CD4-positive, alpha-beta T cell treated with Interleukin-10 for 1 hour (primary cell): Measurements from ENCODE around the gene FARS2.

ENCODE experiments used
- DNase-seq: peaks from one replicate; pipeline ENCODE4 v3.0.0-alpha.2; 2020

FARS2 gene

DNA sequence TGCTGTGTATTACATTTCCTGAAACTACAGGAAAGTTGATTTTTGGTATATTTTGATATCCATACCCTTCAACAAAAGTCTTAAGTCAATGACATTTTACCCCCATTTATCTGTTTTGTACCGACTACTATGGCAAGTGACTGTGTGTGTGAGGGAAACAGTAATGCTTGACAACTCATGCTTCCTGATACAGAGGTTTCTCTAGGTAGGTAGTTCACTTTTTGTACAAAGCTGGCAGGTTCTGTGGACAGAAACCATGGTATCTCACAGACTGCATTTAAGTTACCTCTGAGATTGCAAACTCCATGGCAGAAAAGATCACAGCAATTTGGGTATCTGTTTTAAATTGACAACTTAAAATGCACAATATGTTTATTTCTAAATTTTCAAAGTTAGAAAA lies 28.8 kb downstream of the FARS2 start:
- no peak for DNase-seq

DNA sequence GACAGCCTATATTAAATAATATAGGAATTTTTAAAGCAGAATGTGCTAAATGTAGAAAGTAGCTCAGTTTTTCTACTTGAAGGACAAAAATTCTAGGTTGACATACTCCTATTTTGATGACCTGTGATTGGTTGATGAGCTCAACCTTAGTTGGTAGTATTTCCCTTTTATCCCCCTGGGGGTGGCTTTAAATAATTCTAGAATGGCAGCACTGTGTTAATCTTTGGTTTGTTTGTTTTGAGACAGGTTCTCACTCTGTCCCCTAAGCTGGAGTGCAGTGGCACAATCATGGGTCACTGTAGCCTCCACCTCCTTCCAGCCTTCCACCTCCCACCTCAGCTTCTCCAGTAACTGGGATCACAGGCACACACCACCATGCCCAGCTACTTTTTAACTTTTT lies 29.2 kb downstream of the FARS2 start:
- no peak for DNase-seq

DNA sequence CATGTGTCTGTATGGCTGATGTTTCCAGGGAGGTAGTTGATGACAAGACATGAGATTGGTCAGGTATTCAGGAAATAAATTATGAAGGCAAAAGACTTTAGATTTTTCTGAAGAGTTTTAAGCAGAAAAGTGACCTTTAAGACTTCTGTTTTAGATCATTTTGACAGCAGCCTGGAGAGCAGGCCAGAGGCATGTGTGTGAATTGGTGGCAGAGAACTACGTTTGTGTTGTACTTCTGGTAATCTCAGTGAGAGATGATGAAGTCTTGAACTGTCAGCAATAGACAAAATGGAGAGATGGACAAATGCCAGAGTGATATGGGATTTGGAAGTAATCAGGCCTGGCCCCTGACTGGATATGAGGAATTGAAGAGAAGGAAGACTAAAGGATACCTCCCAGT lies 30.8 kb downstream of the FARS2 start:
- DNase-seq: no peak

DNA sequence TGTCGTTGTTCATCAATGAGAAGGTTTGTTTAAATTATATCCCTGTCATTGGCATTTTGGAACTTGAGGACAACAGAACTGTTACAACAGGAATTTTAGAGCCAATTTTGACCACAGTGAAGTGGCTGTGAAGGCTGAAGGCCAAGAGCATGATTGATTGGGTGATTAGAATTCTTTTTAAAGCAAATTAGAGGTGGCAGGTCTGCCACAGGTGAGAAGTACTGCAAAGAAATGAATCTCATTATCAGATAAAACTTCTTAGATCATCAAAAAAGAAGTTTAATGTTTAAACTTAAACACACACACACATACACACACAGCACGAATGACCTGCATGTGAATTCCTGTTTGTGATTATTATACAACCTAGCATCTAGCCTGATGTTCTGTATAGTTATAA lies 32.4 kb downstream of the FARS2 start:
- no peak for DNase-seq

DNA sequence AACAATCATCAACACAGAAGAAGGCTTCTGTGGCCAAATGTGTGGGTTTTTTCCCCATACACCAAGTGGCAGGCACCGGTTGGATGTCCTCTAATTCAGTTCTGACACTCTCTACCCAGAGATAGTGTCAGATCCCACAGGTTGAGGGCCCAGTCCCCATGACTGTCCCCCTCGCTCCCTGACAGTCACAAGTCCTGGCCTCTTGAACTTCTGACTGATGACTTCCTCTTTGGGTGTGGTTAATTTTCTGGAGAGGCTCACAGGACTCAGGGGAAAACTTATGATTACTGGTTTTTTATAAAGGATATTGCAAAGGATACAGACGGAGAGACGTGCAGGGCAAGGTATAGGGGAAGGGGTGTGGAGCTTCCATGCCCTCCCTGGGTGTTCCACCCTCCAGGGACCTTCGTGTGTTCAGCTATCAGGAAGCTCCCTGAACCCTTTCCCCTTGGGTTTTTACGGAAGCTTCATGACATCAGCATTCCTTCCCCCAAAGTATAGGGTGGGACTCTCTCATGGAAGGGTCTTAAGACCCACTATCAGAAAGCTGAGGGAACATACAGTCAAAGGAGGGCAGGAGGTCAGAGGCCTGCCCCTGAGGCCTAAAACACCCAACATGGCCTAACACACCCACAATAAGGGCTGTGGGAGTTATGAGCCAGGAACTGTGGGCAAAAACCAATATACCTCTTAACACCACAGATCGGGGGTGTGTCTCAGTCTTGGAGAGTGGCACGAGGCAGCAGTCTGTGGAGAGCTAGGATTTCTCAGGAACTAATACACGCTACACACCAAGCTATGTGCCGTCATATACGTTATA lies 33.3 kb downstream of the FARS2 start:
- no peak for DNase-seq

DNA sequence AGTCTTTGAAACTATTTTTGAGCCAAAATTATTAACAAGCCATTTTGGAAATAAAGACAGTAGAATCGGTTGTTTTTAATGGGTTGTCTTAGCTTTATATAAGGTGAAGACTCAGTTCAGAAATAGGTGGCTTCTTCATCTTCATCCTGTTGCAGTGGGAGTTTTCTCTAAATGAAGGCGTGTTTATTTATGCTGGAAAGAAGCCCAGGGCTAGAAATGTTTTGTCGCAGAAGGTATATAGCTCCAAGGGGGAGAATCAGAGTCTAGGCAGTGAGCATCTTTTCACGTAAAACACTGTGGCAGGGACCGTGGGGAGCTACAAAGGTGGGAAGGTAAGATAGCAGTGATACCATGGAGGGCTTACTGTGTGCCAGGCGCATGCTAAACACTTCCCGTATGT lies 34.3 kb downstream of the FARS2 start:
- DNase-seq: no peak

DNA sequence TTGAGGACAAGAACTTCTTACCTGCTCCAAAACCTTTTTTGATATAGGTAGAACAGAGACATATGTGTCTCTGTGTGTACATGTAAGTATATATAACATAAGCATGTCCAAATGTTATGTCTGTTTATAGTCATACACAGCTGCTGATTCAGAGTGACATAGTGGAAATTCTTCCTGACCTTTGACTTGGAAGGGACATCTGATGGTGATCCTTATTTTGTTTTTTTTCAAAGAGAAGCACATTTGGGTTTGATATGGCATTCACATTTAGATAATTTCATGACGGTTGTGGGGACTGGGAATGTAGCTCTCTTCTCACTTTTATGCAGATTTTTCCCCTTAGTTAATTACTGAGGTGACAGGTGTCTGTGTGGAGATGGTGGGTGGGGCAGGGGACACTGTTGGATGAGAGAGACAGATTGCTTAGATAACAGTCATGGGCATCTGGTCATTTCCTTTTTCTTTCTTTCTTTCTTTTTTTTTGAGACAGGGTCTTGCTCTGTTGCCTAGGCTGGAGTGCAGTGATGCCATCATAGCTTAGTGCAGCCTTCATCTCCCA lies 39.0 kb downstream of the FARS2 start:
- no peak for DNase-seq

DNA sequence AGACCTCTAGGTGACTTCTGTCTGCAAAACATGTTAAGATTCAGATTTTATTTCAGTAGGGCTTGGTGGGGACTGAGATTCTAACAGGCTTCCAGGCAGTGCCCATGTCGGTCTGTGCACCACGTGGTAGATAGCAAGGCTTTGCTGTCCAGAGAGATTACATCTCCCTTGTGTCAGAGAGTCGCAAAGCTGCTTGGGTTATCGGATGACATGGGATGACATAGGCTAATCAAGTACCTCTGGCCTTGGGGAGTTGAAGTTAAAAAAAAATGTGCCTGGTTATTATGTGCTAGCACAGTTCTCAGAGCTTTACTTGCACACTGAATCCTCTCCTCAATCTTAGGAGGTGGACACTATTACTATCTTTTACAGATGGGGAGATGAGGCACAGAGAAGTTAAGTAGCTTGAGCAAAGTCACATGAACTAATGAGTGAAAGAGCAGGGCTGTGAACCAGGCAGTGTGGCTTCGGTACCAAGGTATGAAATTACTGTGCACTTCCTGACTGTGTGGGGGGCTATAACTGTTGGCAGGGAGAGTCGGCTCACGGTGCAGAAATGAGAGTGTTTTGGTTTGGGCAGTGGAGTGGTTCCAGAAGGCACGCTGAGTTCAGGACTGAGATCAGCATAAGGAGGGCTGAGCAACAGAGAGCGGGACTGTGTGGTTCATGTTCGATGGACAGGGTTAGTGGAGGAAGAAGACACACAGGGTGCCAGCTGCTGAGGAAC lies 41.1 kb downstream of the FARS2 start:
- peak; percentile 9 for DNase-seq

DNA sequence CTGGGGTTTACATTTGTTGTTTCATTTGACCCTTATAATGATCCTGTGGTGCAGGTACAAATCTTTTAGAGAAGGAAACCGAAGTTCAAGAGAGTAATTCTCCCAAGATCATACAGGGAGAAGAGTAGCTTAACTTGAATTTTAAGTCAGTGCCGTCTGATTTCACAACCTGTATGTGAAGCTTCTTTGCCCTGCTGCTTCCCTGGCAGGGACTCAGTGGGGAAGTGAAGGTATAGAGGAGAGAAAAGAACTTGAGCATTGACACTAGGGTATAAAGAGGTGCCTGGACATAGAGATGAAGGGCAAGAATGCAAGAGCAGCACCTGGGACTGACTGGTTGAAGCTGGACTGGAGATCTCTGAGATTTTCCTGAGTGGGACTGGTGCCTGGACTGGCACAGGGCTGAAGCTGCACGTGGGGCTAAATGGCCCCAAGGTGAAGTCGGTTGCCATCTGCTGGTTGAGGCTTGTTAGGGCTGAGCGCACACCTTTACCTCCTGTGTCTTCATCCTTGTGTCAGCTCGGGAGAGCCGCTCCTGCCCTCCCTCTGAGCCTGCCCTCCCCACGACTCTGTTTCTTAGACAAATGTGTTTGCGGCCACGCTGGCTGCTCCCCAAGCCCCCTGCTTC lies 41.8 kb downstream of the FARS2 start:
- DNase-seq: peak; percentile 69

GRCh38 chr6:5303682-5304081 lies 42.4 kb downstream of the FARS2 start:
- DNase-seq: no peak

DNA sequence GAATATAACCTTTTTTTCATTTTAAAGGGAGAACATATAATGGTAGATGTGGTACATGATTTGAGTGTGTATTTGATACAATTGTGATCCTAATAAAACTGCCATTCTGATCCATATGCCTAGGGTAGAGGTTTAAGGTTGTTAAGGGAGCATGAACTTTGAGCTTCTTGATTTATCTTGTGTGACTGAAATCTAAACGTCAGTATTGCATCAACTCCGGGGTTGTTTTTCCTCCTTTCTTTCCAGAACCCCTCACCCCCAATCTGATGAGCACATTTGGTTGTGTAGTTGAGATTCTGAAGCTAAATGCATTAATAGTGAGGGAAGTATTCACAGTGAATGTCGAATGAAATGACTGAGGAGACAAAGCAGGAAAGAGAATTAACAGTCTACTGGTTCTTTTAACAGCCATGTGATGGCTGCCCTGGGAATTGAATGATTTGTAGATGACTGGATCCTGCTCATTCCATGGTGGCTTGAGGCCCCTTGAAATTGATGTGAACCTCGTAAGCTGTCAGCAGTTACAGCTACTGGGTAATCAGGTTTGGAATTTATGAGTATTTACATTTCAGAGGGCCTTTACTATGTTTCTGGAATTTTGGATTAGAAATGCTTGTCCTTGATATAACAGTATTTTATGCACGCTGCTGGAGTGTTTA lies 44.8 kb downstream of the FARS2 start:
- DNase-seq: no peak

DNA sequence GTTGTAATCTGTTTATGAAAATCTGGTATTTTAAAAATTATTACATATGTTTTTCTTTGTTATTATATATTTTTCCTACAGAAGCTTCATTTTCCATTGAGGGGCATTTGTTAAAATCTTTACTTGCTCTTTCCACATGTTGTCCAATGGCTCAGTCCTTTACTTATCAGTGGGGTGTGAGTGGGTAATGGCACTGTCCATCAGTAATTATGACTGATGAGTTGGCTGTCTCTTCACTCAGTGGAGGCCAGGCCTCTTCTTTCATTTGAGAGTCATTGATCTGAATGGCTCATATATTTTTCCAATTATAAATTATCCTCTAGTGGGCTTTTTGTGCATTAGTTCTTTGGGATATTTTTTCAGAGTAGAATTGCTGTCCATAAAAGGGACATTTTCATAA lies 45.7 kb downstream of the FARS2 start:
- DNase-seq: no peak

DNA sequence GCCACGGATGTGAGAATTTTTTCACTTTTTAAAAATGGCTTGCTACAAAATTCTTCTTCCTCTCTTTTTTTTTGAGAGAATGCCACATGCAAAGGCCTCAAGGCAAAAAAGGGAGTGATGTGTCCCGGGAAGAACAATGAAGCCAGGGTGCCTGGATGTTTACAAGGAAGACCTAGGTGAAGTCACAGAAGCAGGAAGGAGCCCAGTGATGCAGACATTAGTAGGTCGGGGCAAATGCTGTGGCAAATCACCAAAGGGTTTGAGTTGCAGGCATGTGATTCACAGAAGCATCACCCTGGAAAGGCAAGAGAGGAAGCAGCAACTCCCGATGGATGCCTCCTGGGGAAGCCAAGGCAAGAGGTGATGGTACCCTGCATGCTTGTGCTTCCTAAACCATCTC lies 46.8 kb downstream of the FARS2 start:
- DNase-seq: no peak

- DNase-seq: no peak
Measured at GRCh38 chr6:5314191-5314865, 53.0 kb downstream of the FARS2 start.

- no peak for DNase-seq
Measured at GRCh38 chr6:5315881-5316280, 54.6 kb downstream of the FARS2 start.

DNA sequence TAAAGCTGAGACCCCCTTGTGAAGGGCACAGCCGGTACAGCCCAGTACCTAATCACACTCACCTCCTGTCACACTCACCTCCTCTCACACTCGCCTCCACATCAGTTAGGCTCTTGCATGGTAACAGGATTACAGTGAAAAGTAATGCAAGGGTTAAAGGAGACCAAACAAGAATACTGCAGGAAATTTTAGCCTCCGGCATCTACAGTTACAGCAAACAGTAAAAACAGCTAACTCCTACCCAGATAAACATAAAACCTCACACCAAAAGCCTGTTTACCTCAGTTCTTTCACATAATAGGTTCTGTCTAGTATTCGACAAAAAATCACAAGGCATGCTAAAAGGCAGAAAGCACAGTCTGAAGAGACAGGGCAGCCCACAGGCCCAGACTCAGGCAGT lies 55.6 kb downstream of the FARS2 start:
- no peak for DNase-seq

- DNase-seq: no peak
Measured at GRCh38 chr6:5318617-5319272, 57.4 kb downstream of the FARS2 start.

DNA sequence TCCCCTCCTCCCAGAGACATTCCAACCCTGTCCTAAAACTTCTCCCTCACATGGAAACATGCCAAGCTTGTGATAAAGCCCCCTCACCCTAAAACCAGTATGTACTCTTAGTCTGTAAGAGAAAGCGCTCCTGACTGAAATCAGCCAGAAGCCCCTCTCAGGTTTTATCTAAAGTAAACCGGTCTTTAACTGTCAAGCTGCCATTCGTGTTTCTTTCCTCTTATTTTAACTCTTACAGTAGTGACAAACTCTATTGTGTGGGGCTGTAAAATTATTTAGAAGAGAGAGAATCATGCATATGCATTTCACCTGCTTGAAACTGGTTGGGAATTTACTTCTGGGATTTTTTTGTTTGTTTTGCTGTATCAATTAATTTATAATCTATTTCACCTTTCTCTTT lies 62.7 kb downstream of the FARS2 start:
- no peak for DNase-seq

DNA sequence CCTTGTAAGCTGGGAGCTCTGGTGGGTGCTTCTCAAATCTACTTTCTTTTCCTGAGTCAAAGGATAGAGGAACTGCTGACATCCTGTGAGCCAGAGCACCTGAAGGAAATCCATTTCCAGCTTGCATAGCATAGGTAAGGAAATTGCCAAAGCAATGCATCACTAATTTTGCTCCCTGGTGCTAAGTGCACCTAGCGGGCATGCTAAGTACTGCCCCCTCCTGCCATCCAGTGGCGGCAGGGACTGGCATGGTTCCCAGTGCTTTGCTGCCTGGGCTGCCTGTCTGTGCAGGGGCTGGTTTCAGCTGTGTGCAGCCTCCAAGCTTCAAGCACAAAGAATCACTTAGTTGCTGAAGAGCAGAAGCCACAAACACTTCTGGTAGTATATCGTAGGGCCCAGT lies 63.9 kb downstream of the FARS2 start:
- DNase-seq: no peak

- DNase-seq: no peak
Measured at GRCh38 chr6:5326022-5326641, 64.8 kb downstream of the FARS2 start.

DNA sequence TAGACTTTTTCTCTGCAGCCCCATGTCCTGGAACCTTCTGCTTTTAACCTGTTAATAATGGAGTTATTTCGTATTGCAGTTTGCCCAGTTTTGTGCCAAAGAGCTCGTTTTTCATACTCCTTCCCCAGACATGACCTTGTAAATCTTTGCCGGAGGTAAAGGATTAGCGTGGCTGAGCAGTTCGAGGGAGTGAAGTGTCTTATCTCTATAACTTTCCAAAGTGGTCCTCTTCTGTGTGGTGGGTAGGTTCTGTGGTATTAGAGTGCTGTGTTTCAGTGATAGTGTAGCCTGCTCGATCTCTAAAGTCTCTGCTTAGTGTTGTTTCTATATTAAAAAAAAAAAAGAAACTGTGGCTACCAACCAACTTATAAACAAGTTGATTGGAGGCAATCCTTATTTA lies 67.5 kb downstream of the FARS2 start:
- DNase-seq: no peak
